Measurements from ENCODE around the gene RBM39. TPM values are rescaled to one million over a fixed set of nuclear protein-coding genes. Genes with fewer than 3 reads are reported as not detected.

The RBM39 gene
- total and polyA plus RNA-seq, 10 of the 15 experiments (the other 5 are each of a cell fraction or from before 2014, with no cell fraction given), result 135 to 280 (median 217) TPM

DNA sequence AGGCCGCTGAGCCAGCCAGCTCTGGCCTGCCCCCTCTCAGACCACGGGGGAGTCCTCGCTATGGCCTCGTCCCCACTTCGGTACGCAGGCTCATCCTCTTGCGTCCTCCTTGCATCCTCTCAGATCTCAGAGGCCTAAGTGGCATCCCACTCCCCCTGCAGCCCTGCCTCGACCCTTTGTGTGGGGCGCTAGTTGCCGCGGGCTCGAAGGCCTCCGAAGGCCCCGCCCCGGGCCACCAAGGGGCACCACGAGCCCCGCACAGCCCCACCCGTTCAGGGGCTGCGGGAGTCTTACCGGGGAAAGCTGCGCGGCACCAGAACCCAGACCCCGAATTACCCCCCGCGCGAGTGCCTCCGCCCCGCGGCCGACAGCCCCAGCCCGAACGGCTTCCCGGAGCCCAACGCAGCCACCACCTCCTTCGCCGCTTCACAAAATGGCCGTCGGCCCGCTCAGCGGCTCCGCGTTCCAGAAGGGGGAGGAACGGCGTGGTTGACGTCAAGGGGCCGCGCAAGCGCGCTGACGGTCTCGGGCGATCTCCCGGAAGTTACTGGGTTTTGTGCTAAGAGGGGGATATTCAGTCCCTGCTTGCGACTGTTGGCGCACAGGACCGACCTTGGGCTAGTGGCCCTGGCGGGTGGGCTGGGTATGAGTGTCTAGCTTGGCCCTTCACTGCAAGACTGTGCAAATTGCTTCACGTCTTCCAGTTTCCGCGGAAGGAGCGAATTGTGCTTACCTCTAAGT is 77.4 kb downstream of the RBM39 start, which contains the start of the genes CPNE1 and RBM12:
Gene CPNE1 (minus strand): TSS at position 435 of the 741 bp plus-strand sequence. CDS start 31,977 bp downstream, outside the sequence.
Gene RBM12 (minus strand): TSS at position 435 of the 741 bp plus-strand sequence. CDS start 9,578 bp downstream, outside the sequence.
- peak; percentile 86 for FAIRE-seq
- in situ Hi-C loops (cut with MboI) (no loop called here), intact Hi-C loops (cut with micrococcal nuclease; ENCODE audit: unreplicated experiment) (loop anchor here (2.0 kb wide), 2 partner anchors 46 to 78 kb away; partner anchors contain the start of gene RBM39)
- Histone ChIP-seq H3K27ac (ENCODE audit: control insufficient read depth, insufficient read depth) (peak within 1 kb of the TSS; percentile 87), H3K4me3 (peak within 1 kb of the TSS; percentile 87), H3K4me2 (ENCODE audit: control insufficient read depth, insufficient read depth) (peak within 1 kb of the TSS; percentile 98), H3K9ac (ENCODE audit: control insufficient read depth, insufficient read depth, low read length) (peak within 1 kb of the TSS; percentile 87), H3K4me1 (ENCODE audit: control insufficient read depth, insufficient read depth, low read length) (peaks cover 10% of the 10 kb centered on the region), H3K36me3 (ENCODE audit: control insufficient read depth in 2 of 2, insufficient read depth in 2 of 2, low read length in 1 of 2) (peaks cover 0 to 8% of the 10 kb centered on the region in 2 experiments; a peak in 1 of 4 replicates), H3K27me3 (replicated peaks in 1 of 2; ENCODE audit: control insufficient read depth in 2 of 2, insufficient read depth in 2 of 2, low read length in 1 of 2) (no peaks in the 10 kb centered on the region), H4K20me1 (ENCODE audit: control insufficient read depth, insufficient read depth) (peaks cover 10% of the 10 kb centered on the region), H2AFZ (ENCODE audit: control insufficient read depth, low read depth, low read length) (peak within 1 kb of the TSS; percentile 94), H3K79me2 (ENCODE audit: control insufficient read depth, insufficient read depth, low read length) (peaks cover 54% of the 10 kb centered on the region), H3K9me3 (replicated peaks; ENCODE audit: control insufficient read depth, insufficient read depth, low read length) (no peaks in the 10 kb centered on the region)
- SMC1A ChIA-PET (ENCODE audit: uncharacterized antibody, unreplicated experiment), result interaction anchor here (0.8 to 4.8 kb wide), 4 partner anchors 23 to 123 kb away, joined by 3 to 28 read pairs (median 4); partner anchors contain the start of gene ERGIC3
- peak; percentile 87 for ATAC-seq
- WGBS (ENCODE audit: insufficient coverage, insufficient replicate concordance, low lambda C conversion rate, missing lambda C conversion rate), result under 1% methylated on average over 51 of the region's 61 CpGs
- no TSS peak for BruUV-seq (replicated peaks)
- CTCF ChIA-PET, result interaction anchor here (0.7 to 2.5 kb wide), 3 partner anchors 46 to 78 kb away, joined by 3 to 9 read pairs (median 3); no protein-coding TSS in a partner anchor
- peak; percentile 79 for DNase-seq (ENCODE audit: low read depth, low spot score)
- RAD21 ChIA-PET (ENCODE audit: unreplicated experiment), result interaction anchor here (0.7 to 4.5 kb wide), 4 partner anchors 46 to 640 kb away, joined by 3 to 29 read pairs (median 6); partner anchors contain the start of genes RBM39 and SPAG4
- POLR2A ChIA-PET, result interaction anchor here (0.6 to 2.9 kb wide), 7 partner anchors 47 to 290 kb away, joined by 3 to 24 read pairs (median 7); partner anchors contain the start of genes RBM39, SCAND1 and SPAG4
- TF ChIP-seq IKZF1 (conservative IDR thresholded peaks at IDR 0.05), result peak; percentile 69
- no peak for TF ChIP-seq STAT3 (IDR thresholded peaks at IDR 0.05; ENCODE audit: low read depth, low read length)
- TF ChIP-seq JUND (IDR thresholded peaks at IDR 0.05; ENCODE audit: low read depth, low read length), result peak; percentile 59; the same call in 1 of the 2 replicates
- TF ChIP-seq SIX5 (IDR thresholded peaks at IDR 0.05; ENCODE audit: low read depth, low read length, severe bottlenecking), result peak; percentile 26
- TF ChIP-seq, protein P1, sequence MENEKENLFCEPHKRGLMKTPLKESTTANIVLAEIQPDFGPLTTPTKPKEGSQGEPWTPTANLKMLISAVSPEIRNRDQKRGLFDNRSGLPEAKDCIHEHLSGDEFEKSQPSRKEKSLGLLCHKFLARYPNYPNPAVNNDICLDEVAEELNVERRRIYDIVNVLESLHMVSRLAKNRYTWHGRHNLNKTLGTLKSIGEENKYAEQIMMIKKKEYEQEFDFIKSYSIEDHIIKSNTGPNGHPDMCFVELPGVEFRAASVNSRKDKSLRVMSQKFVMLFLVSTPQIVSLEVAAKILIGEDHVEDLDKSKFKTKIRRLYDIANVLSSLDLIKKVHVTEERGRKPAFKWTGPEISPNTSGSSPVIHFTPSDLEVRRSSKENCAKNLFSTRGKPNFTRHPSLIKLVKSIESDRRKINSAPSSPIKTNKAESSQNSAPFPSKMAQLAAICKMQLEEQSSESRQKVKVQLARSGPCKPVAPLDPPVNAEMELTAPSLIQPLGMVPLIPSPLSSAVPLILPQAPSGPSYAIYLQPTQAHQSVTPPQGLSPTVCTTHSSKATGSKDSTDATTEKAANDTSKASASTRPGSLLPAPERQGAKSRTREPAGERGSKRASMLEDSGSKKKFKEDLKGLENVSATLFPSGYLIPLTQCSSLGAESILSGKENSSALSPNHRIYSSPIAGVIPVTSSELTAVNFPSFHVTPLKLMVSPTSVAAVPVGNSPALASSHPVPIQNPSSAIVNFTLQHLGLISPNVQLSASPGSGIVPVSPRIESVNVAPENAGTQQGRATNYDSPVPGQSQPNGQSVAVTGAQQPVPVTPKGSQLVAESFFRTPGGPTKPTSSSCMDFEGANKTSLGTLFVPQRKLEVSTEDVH (IDR thresholded peaks at IDR 0.05; ENCODE audit: low read depth, partially characterized antibody), result no peak
- TF ChIP-seq, protein P2, sequence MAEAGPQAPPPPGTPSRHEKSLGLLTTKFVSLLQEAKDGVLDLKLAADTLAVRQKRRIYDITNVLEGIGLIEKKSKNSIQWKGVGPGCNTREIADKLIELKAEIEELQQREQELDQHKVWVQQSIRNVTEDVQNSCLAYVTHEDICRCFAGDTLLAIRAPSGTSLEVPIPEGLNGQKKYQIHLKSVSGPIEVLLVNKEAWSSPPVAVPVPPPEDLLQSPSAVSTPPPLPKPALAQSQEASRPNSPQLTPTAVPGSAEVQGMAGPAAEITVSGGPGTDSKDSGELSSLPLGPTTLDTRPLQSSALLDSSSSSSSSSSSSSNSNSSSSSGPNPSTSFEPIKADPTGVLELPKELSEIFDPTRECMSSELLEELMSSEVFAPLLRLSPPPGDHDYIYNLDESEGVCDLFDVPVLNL (IDR thresholded peaks at IDR 0.05; ENCODE audit: low read depth, low read length), result no peak; the same call in 1 of the 2 replicates
- TF ChIP-seq, protein P3, sequence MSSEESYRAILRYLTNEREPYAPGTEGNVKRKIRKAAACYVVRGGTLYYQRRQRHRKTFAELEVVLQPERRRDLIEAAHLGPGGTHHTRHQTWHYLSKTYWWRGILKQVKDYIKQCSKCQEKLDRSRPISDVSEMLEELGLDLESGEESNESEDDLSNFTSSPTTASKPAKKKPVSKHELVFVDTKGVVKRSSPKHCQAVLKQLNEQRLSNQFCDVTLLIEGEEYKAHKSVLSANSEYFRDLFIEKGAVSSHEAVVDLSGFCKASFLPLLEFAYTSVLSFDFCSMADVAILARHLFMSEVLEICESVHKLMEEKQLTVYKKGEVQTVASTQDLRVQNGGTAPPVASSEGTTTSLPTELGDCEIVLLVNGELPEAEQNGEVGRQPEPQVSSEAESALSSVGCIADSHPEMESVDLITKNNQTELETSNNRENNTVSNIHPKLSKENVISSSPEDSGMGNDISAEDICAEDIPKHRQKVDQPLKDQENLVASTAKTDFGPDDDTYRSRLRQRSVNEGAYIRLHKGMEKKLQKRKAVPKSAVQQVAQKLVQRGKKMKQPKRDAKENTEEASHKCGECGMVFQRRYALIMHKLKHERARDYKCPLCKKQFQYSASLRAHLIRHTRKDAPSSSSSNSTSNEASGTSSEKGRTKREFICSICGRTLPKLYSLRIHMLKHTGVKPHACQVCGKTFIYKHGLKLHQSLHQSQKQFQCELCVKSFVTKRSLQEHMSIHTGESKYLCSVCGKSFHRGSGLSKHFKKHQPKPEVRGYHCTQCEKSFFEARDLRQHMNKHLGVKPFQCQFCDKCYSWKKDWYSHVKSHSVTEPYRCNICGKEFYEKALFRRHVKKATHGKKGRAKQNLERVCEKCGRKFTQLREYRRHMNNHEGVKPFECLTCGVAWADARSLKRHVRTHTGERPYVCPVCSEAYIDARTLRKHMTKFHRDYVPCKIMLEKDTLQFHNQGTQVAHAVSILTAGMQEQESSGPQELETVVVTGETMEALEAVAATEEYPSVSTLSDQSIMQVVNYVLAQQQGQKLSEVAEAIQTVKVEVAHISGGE (CRISPR knock-in tag; IDR thresholded peaks at IDR 0.05), result no peak
- peak; percentile 42; the same call in 1 of the 2 replicates for TF ChIP-seq SMARCA5 (IDR thresholded peaks at IDR 0.05)
- no peak for TF ChIP-seq ZNF24 (IDR thresholded peaks at IDR 0.05)
- no peak for TF ChIP-seq HDAC6 (IDR thresholded peaks at IDR 0.05; ENCODE audit: unreplicated experiment)
- TF ChIP-seq, protein P4, sequence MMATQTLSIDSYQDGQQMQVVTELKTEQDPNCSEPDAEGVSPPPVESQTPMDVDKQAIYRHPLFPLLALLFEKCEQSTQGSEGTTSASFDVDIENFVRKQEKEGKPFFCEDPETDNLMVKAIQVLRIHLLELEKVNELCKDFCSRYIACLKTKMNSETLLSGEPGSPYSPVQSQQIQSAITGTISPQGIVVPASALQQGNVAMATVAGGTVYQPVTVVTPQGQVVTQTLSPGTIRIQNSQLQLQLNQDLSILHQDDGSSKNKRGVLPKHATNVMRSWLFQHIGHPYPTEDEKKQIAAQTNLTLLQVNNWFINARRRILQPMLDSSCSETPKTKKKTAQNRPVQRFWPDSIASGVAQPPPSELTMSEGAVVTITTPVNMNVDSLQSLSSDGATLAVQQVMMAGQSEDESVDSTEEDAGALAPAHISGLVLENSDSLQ (IDR thresholded peaks at IDR 0.05), result no peak
- peak; percentile 96 for TF ChIP-seq PML (IDR thresholded peaks at IDR 0.05; ENCODE audit: low read length)
- peak; percentile 88; the same call in 1 of the 2 replicates for TF ChIP-seq CHD1 (IDR thresholded peaks at IDR 0.05; ENCODE audit: low read depth, low read length)
- TF ChIP-seq CREM (IDR thresholded peaks at IDR 0.05; ENCODE audit: low read depth), result peak; percentile 89
- TF ChIP-seq ZNF217 (IDR thresholded peaks at IDR 0.05), result no peak

Data from GM12878 (cell line).